ENCODE measurements around the gene ALDH1A2.
"Not testable (repeated sequence)": the region's sequence is repeated elsewhere in the genome, so short reads cannot be mapped to it uniquely, and the experiment has no call there.

The ALDH1A2 gene

GRCh38 chr15:58066042-58066867, 744 bp upstream of the ALDH1A2 start:
- DNase-seq (ENCODE audit: low read depth in 2 of 2), result peak in 1 of 2 donors; percentile 46

GRCh38 chr15:58064980-58065444, 499 bp downstream of the ALDH1A2 start:
- no peak for DNase-seq (ENCODE audit: low read depth in 2 of 2)

- no peak for DNase-seq (ENCODE audit: low read depth in 2 of 2)
Observed at GRCh38 chr15:58064082-58064979, 1.2 kb downstream of the ALDH1A2 start.

- DNase-seq (ENCODE audit: low read depth in 2 of 2), result no peak
Observed at GRCh38 chr15:58063614-58064013, 1.9 kb downstream of the ALDH1A2 start.

- DNase-seq (ENCODE audit: low read depth in 2 of 2), result no peak
Observed at GRCh38 chr15:58062983-58063382, 2.5 kb downstream of the ALDH1A2 start.

GRCh38 chr15:58062175-58062574, 3.3 kb downstream of the ALDH1A2 start:
- no peak for DNase-seq (ENCODE audit: low read depth in 2 of 2)

GRCh38 chr15:58060575-58060974, 4.9 kb downstream of the ALDH1A2 start:
- no peak for DNase-seq (ENCODE audit: low read depth in 2 of 2)

GRCh38 chr15:58058729-58059128, 6.8 kb downstream of the ALDH1A2 start:
- no peak for DNase-seq (ENCODE audit: low read depth in 2 of 2)

- DNase-seq (ENCODE audit: low read depth in 2 of 2), result no peak
Observed at GRCh38 chr15:58058073-58058472, 7.4 kb downstream of the ALDH1A2 start.

GRCh38 chr15:58057559-58057958, 8.0 kb downstream of the ALDH1A2 start:
- DNase-seq (ENCODE audit: low read depth in 2 of 2), result no peak

- no peak for DNase-seq (ENCODE audit: low read depth in 2 of 2)
Observed at GRCh38 chr15:58056015-58056414, 9.5 kb downstream of the ALDH1A2 start.

- DNase-seq (ENCODE audit: low read depth in 2 of 2), result no peak
Observed at GRCh38 chr15:58053315-58054153, 12.0 kb downstream of the ALDH1A2 start.

GRCh38 chr15:58052334-58052733, 13.2 kb downstream of the ALDH1A2 start:
- DNase-seq (ENCODE audit: low read depth in 2 of 2), result no peak

GRCh38 chr15:58049520-58050227, 15.8 kb downstream of the ALDH1A2 start:
- no peak for DNase-seq (ENCODE audit: low read depth in 2 of 2)

GRCh38 chr15:58048261-58048660, 17.2 kb downstream of the ALDH1A2 start:
- no peak for DNase-seq (ENCODE audit: low read depth in 2 of 2)

GRCh38 chr15:58047149-58047548, 18.4 kb downstream of the ALDH1A2 start:
- DNase-seq (ENCODE audit: low read depth in 2 of 2), result no peak

GRCh38 chr15:58046467-58046866, 19.0 kb downstream of the ALDH1A2 start:
- DNase-seq (ENCODE audit: low read depth in 2 of 2), result no peak

- not testable (repeated sequence) for DNase-seq (ENCODE audit: low read depth in 2 of 2)
Observed at GRCh38 chr15:58045376-58045775, 20.1 kb downstream of the ALDH1A2 start.

- no peak for DNase-seq (ENCODE audit: low read depth in 2 of 2)
Observed at GRCh38 chr15:58044551-58044950, 21.0 kb downstream of the ALDH1A2 start.

- DNase-seq (ENCODE audit: low read depth in 2 of 2), result peak; percentile 23 to 31
Observed at GRCh38 chr15:58043192-58043903, 22.2 kb downstream of the ALDH1A2 start.

Data from activated CD4-positive, alpha-beta T cell treated with anti-CD3 and anti-CD28 coated beads for 24 hours (primary cell).